ENCODE results near the gene TIGD4. TPM values are rescaled to one million over a fixed set of nuclear protein-coding genes. Genes with fewer than 3 reads are reported as not detected.
A peak's percentile ranks its signal among the peaks of the same experiment; 100 is the strongest.

The TIGD4 gene
- total RNA-seq, 2 experiments from 2014 or later, result 0.27 to 0.47 TPM

DNA sequence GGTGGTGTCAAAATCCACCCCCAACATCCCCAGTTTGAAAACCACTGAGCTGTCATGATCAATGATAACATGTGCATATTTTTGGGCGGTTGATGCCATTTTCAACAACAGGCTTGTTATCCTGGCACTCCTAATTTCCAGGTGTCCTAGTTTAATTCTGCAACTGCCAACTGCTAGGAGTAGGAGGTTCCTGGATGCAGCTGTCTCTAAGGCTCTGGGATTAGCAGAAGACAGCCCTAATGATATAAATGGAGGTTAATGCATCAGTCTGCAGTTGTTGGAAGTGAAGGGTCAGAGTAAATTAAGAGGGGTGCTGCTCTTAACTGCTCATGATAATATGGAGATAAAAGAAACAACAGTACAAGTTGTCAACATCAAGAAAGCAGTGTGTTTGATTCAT is 24.0 kb upstream of the TIGD4 start:
- intact Hi-C loops (cut with micrococcal nuclease), result no loop called here
- H3K9me3 Mint-ChIP-seq, result peaks cover 4% of the 10 kb centered on the region
- POLR2A ChIA-PET, result no interaction called here
- CTCF ChIA-PET, result interaction anchor here (0.9 to 1.0 kb wide), 2 partner anchors 21 to 282 kb away, joined by 3 read pairs; no protein-coding TSS in a partner anchor
- TF ChIP-seq, protein P1, sequence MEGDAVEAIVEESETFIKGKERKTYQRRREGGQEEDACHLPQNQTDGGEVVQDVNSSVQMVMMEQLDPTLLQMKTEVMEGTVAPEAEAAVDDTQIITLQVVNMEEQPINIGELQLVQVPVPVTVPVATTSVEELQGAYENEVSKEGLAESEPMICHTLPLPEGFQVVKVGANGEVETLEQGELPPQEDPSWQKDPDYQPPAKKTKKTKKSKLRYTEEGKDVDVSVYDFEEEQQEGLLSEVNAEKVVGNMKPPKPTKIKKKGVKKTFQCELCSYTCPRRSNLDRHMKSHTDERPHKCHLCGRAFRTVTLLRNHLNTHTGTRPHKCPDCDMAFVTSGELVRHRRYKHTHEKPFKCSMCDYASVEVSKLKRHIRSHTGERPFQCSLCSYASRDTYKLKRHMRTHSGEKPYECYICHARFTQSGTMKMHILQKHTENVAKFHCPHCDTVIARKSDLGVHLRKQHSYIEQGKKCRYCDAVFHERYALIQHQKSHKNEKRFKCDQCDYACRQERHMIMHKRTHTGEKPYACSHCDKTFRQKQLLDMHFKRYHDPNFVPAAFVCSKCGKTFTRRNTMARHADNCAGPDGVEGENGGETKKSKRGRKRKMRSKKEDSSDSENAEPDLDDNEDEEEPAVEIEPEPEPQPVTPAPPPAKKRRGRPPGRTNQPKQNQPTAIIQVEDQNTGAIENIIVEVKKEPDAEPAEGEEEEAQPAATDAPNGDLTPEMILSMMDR (IDR thresholded peaks at IDR 0.05), result no peak
- ATAC-seq, result no peak
- DNase-seq, result no peak
- no peaks in the 10 kb centered on the region for H3K27me3 Mint-ChIP-seq
- no peak overlapping the region for H3K27ac Mint-ChIP-seq
- H3K4me3 Mint-ChIP-seq, result no peak overlapping the region
- H3K36me3 Mint-ChIP-seq (ENCODE audit: low read depth), result peaks cover 6% of the 10 kb centered on the region
- peaks cover 22% of the 10 kb centered on the region for H3K4me1 Mint-ChIP-seq (ENCODE audit: low read depth)

GRCh38 chr4:152795891-152796290 is 16.4 kb upstream of the TIGD4 start:
- ChIA-PET POLR2A (no interaction called here), CTCF (no interaction called here)
- Mint-ChIP-seq H3K9me3 (no peaks in the 10 kb centered on the region), H3K36me3 (ENCODE audit: low read depth) (peaks cover 1% of the 10 kb centered on the region), H3K4me1 (ENCODE audit: low read depth) (peaks cover 9% of the 10 kb centered on the region), H3K27me3 (no peaks in the 10 kb centered on the region), H3K27ac (no peak overlapping the region), H3K4me3 (no peak overlapping the region)
- no peak for DNase-seq
- intact Hi-C loops (cut with micrococcal nuclease), result no loop called here
- TF ChIP-seq, protein P1 (IDR thresholded peaks at IDR 0.05), result no peak
- no peak for ATAC-seq

DNA sequence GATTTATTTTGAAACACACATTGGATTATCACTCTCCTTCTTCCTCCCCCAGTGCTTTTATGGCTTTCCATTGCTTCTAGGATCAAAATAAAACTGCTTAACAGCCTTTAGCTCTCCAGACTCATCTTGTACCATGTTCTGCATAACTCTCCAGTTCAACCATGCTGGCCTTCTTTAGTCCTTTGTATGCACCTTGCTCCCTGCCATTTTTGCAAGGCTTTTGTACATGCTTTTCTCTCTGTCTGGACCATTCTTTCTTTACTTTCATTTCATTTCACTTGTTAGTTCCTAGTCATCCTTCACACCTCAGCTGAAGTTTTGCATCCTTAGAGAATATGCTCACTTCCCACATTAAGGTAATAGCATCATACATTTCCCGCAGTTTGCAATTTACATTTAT is 7.1 kb upstream of the TIGD4 start:
- H3K9me3 Mint-ChIP-seq, result no peaks in the 10 kb centered on the region
- H3K4me1 Mint-ChIP-seq (ENCODE audit: low read depth), result peaks cover 36% of the 10 kb centered on the region
- DNase-seq (no peak), ATAC-seq (no peak)
- H3K4me3 Mint-ChIP-seq, result no peak overlapping the region
- intact Hi-C loops (cut with micrococcal nuclease), result no loop called here
- POLR2A ChIA-PET, result no interaction called here
- peaks cover 2% of the 10 kb centered on the region for H3K36me3 Mint-ChIP-seq (ENCODE audit: low read depth)
- peak overlapping the region; percentile 11 for H3K27ac Mint-ChIP-seq
- CTCF ChIA-PET, result no interaction called here
- no peaks in the 10 kb centered on the region for H3K27me3 Mint-ChIP-seq
- TF ChIP-seq, protein P1 (IDR thresholded peaks at IDR 0.05), result no peak

DNA sequence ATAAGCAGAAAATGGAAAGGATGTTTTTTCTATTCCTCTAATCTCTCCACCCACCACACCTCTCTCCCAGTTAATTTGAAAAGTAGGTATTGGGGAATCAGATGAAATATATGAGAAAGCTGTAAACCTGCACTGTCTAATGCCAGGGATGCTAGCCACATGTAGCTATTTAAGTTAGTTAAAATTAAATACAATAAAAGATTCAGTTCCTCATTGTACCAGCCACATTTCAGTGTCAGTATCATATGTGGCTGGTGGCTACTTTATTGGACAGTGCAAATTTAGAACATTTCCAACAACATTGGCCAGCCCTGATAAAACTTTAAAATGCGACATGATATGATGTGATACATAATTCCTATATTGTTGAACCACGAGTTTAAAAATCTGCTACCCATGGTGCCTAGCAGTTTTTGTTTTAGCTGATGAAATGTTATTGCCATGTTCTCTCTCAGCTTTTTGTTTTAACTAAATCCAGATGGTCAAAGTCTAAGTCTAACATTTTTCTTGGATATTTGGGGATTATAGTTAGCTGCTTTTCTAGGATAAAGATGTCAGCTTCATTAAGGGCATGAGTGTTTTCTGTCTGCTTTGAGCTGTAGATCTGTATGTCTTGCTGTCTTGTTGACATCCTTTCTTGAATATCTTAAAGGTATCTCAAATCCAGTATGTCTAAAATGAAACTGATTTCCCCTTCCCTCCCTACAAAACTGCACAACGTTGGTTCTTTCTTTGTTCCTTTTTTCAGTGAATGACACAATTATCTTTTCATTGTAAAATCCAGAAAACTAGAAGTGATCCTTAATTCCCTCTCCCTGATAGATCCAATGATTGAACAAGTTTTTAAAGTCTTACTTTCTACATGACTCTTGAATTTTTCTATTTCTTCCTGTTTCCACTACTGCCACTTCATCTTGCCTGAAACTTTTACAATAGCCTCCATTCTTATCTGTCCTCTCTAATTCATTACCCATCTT is 6.4 kb upstream of the TIGD4 start:
- ChIA-PET CTCF (interaction anchor here (0.7 kb wide), 1 partner anchor 64 kb away, joined by 3 read pairs; no protein-coding TSS in a partner anchor), POLR2A (interaction anchor here (0.6 kb wide), 1 partner anchor 15 kb away, joined by 3 read pairs; no protein-coding TSS in a partner anchor)
- Mint-ChIP-seq H3K27ac (peak overlapping the region; percentile 11), H3K4me3 (no peak overlapping the region), H3K36me3 (ENCODE audit: low read depth) (peaks cover 3% of the 10 kb centered on the region), H3K4me1 (ENCODE audit: low read depth) (peaks cover 39% of the 10 kb centered on the region), H3K9me3 (no peaks in the 10 kb centered on the region), H3K27me3 (no peaks in the 10 kb centered on the region)
- TF ChIP-seq, protein P1 (IDR thresholded peaks at IDR 0.05), result no peak
- intact Hi-C loops (cut with micrococcal nuclease), result no loop called here
- DNase-seq (no peak), ATAC-seq (no peak)
